GM12878 (cell line): ENCODE results near the gene SHROOM3.

Source experiments
- ATF2 ChIP-seq: IDR thresholded peaks from 2 replicates; pipeline ENCODE4 v1.6.1; 2012; ENCODE audit warnings: low read length, inconsistent platforms
- CEBPB ChIP-seq, 2 experiments: fragments of 150-350 bp in 1 of 2; IDR thresholded peaks; 2 replicates each; pipeline ENCODE4 v1.6.1; 2012 to 2014; ENCODE audit warnings: low read depth in 2 of 2, low read length in 2 of 2, borderline replicate concordance in 1 of 2, inconsistent platforms in 1 of 2
- CHD1 ChIP-seq: IDR thresholded peaks from 2 replicates; pipeline ENCODE4 v1.6.1; 2012; ENCODE audit warnings: low read depth, low read length, improper control_type of control experiment
- CHD2 ChIP-seq: IDR thresholded peaks from 2 replicates; pipeline ENCODE4 v1.6.1; 2011; ENCODE audit warnings: low read depth, low read length, improper control_type of control experiment, borderline replicate concordance
- GABPA ChIP-seq: IDR thresholded peaks from 2 replicates; pipeline ENCODE4 v1.6.1; 2014; ENCODE audit warnings: antibody characterized with exemption, low read depth, mild to moderate bottlenecking, inconsistent platforms
- POLR2A ChIP-seq: IDR thresholded peaks from 2 replicates; pipeline ENCODE4 v1.6.1; 2011; ENCODE audit warnings: low read depth, mild to moderate bottlenecking, low read length
- POLR2AphosphoS5 ChIP-seq: IDR thresholded peaks from 2 replicates; pipeline ENCODE4 v1.6.1; 2011; ENCODE audit warnings: mild to moderate bottlenecking, low read length, inconsistent platforms
- RCOR1 ChIP-seq: conservative IDR thresholded peaks from 2 replicates; pipeline ENCODE4 v1.6.1; 2012; ENCODE audit warnings: low read depth, low read length, improper control_type of control experiment
- SIN3A ChIP-seq: IDR thresholded peaks from 2 replicates; pipeline ENCODE4 v1.6.1; 2012; ENCODE audit warnings: low read depth, low read length, improper control_type of control experiment
- SP1 ChIP-seq: IDR thresholded peaks from one replicate; pipeline ENCODE4 v1.6.1; 2011; ENCODE audit warnings: low read depth, low read length
- TCF7 ChIP-seq: IDR thresholded peaks from 2 replicates; pipeline ENCODE4 v1.6.1; 2014; ENCODE audit warnings: antibody characterized with exemption, borderline replicate concordance
- ZZZ3 ChIP-seq: IDR thresholded peaks from 2 replicates; pipeline ENCODE4 v1.6.1; 2011; ENCODE audit warnings: low read depth; ENCODE audit not compliant: control insufficient read depth, insufficient read length
- TF ChIP-seq, protein P1 (sequence below): IDR thresholded peaks from 2 replicates; pipeline ENCODE4 v1.6.1; 2012; ENCODE audit warnings: mild to moderate bottlenecking, low read depth, low read length
- TF ChIP-seq, protein P2 (sequence below), 3 experiments: IDR thresholded peaks in 2 of 3; conservative IDR thresholded peaks in 1 of 3; 2 replicates each; pipeline ENCODE4 v1.5.1; 2011; ENCODE audit warnings: low read depth in 3 of 3, low read length in 3 of 3, mild to moderate bottlenecking in 3 of 3, control low read depth in 2 of 3, moderate library complexity in 2 of 3, inconsistent platforms in 1 of 3, mixed read lengths in 1 of 3; ENCODE audit not compliant: control insufficient read depth in 2 of 3, insufficient read depth in 1 of 3; ENCODE audit errors: extremely low read depth in 1 of 3

DNA sequence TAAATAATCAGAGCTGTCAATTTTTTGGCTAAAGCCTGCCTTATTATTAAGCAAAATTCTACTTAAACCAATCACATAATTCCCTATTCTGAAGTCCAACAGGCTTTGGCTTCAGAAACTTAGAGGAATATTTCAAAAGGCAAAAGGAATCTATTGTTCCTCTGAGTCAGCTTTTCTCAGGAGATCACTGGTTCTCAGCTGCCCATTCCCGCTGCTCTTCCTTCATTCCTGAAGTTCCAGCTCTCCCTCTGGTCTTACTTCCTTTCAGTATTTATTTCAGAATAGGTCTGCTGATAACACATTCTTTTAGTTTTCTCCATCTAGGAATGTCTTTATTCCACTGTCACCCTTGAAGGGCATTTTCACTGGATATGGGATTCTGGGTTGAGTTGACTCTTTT, 329.2 kb downstream of the SHROOM3 start:
- no peak for TF ChIP-seq SP1
- TF ChIP-seq RCOR1, result no peak
- TF ChIP-seq ZZZ3, result no peak
- TF ChIP-seq SIN3A, result no peak
- TF ChIP-seq, protein P1, sequence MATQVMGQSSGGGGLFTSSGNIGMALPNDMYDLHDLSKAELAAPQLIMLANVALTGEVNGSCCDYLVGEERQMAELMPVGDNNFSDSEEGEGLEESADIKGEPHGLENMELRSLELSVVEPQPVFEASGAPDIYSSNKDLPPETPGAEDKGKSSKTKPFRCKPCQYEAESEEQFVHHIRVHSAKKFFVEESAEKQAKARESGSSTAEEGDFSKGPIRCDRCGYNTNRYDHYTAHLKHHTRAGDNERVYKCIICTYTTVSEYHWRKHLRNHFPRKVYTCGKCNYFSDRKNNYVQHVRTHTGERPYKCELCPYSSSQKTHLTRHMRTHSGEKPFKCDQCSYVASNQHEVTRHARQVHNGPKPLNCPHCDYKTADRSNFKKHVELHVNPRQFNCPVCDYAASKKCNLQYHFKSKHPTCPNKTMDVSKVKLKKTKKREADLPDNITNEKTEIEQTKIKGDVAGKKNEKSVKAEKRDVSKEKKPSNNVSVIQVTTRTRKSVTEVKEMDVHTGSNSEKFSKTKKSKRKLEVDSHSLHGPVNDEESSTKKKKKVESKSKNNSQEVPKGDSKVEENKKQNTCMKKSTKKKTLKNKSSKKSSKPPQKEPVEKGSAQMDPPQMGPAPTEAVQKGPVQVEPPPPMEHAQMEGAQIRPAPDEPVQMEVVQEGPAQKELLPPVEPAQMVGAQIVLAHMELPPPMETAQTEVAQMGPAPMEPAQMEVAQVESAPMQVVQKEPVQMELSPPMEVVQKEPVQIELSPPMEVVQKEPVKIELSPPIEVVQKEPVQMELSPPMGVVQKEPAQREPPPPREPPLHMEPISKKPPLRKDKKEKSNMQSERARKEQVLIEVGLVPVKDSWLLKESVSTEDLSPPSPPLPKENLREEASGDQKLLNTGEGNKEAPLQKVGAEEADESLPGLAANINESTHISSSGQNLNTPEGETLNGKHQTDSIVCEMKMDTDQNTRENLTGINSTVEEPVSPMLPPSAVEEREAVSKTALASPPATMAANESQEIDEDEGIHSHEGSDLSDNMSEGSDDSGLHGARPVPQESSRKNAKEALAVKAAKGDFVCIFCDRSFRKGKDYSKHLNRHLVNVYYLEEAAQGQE, result no peak
- TF ChIP-seq CEBPB (IDR thresholded peaks at IDR 0.05; ENCODE audit: borderline replicate concordance in 1 of 2, low read depth in 2 of 2, low read length in 2 of 2), result no peak
- no peak for TF ChIP-seq POLR2AphosphoS5
- TF ChIP-seq, protein P2, sequence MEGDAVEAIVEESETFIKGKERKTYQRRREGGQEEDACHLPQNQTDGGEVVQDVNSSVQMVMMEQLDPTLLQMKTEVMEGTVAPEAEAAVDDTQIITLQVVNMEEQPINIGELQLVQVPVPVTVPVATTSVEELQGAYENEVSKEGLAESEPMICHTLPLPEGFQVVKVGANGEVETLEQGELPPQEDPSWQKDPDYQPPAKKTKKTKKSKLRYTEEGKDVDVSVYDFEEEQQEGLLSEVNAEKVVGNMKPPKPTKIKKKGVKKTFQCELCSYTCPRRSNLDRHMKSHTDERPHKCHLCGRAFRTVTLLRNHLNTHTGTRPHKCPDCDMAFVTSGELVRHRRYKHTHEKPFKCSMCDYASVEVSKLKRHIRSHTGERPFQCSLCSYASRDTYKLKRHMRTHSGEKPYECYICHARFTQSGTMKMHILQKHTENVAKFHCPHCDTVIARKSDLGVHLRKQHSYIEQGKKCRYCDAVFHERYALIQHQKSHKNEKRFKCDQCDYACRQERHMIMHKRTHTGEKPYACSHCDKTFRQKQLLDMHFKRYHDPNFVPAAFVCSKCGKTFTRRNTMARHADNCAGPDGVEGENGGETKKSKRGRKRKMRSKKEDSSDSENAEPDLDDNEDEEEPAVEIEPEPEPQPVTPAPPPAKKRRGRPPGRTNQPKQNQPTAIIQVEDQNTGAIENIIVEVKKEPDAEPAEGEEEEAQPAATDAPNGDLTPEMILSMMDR (IDR thresholded peaks at IDR 0.05 in 2 of 3, conservative IDR thresholded peaks at IDR 0.05 in 1 of 3; ENCODE audit: control insufficient read depth in 2 of 3, extremely low read depth in 1 of 3, insufficient read depth in 1 of 3, low read depth in 3 of 3, low read length in 3 of 3), result no peak
- no peak for TF ChIP-seq CHD2
- no peak for TF ChIP-seq GABPA
- TF ChIP-seq CHD1, result no peak
- TF ChIP-seq TCF7, result no peak
- no peak for TF ChIP-seq POLR2A
- no peak for TF ChIP-seq ATF2
